ENCODE data around the gene CDYL2.

CDYL2 gene

DNA sequence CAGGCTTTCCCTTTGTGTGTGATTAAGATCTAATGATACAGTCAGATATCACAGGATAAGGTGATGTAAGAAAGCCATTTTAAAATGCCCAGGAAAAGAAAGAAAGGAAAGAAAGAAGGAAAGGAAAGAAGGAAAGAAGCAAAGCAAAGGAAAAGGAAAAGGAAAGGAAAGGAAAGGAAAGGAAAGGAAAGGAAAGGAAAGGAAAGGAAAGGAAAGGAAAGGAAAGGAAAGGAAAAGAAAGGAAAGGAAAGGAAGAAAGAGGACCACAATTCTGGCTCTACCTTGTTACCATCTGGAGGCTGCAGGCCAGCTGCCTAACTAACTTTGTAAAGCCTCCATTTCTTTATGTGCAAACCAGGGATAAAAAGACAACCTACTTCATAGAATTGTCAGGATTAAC lies 132.0 kb downstream of the CDYL2 start:
- DNase-seq (ENCODE audit: extremely low read depth, low read depth), result no peak
- TF ChIP-seq CTCF (IDR thresholded peaks at IDR 0.05; ENCODE audit: low read depth, low read length), result no peak

- no peak for TF ChIP-seq CTCF (IDR thresholded peaks at IDR 0.05; ENCODE audit: low read depth, low read length)
These were observed 133.0 kb downstream of the CDYL2 start for GRCh38 chr16:80671281-80671849.

GRCh38 chr16:80670170-80670865 lies 134.1 kb downstream of the CDYL2 start:
- DNase-seq (ENCODE audit: extremely low read depth, low read depth), result no peak
- TF ChIP-seq CTCF (IDR thresholded peaks at IDR 0.05; ENCODE audit: low read depth, low read length), result no peak

More at GRCh38 chr16:80671281-80671849, 133.0 kb downstream of the CDYL2 start:
- no peak for DNase-seq (ENCODE audit: extremely low read depth, low read depth)

DNA sequence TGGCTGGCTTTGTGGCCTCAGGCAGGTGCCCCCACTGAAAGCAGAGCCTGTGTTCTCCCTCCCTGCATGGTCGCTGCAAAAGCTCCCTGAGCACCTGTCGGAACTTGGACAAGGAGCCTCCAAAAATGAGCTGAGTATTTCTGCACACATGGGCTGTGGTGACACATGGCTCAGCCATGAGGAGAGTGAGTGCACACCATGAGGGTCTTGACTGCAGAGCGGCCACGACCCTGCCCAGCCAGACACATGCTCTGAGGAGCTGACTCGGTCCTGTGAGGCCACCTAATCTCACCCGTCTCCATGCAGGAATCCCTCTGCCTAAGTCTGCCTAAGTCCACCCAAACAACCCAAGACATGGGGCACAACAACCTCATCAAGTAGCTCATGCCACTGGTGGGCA lies 134.7 kb downstream of the CDYL2 start:
- no peak for DNase-seq (ENCODE audit: extremely low read depth, low read depth)
- no peak for TF ChIP-seq CTCF (IDR thresholded peaks at IDR 0.05; ENCODE audit: low read depth, low read length)

GRCh38 chr16:80667925-80668324 lies 136.5 kb downstream of the CDYL2 start:
- DNase-seq (ENCODE audit: extremely low read depth, low read depth), result no peak
- TF ChIP-seq CTCF (IDR thresholded peaks at IDR 0.05; ENCODE audit: low read depth, low read length), result no peak

- no peak for DNase-seq (ENCODE audit: extremely low read depth, low read depth)
- no peak for TF ChIP-seq CTCF (IDR thresholded peaks at IDR 0.05; ENCODE audit: low read depth, low read length)
These were observed 137.2 kb downstream of the CDYL2 start for GRCh38 chr16:80667251-80667560.

GRCh38 chr16:80666378-80667250 lies 137.8 kb downstream of the CDYL2 start:
- DNase-seq (ENCODE audit: extremely low read depth, low read depth), result no peak
- no peak for TF ChIP-seq CTCF (IDR thresholded peaks at IDR 0.05; ENCODE audit: low read depth, low read length)
